ENCODE results near the gene ECE1. TPM values are rescaled to one million over a fixed set of nuclear protein-coding genes. Genes with fewer than 3 reads are reported as not detected.

The ECE1 gene
- total and polyA plus RNA-seq, 10 of the 15 experiments (the other 5 are each of a cell fraction or from before 2014, with no cell fraction given), result 0.97 to 81.0 (median 37.0) TPM

DNA sequence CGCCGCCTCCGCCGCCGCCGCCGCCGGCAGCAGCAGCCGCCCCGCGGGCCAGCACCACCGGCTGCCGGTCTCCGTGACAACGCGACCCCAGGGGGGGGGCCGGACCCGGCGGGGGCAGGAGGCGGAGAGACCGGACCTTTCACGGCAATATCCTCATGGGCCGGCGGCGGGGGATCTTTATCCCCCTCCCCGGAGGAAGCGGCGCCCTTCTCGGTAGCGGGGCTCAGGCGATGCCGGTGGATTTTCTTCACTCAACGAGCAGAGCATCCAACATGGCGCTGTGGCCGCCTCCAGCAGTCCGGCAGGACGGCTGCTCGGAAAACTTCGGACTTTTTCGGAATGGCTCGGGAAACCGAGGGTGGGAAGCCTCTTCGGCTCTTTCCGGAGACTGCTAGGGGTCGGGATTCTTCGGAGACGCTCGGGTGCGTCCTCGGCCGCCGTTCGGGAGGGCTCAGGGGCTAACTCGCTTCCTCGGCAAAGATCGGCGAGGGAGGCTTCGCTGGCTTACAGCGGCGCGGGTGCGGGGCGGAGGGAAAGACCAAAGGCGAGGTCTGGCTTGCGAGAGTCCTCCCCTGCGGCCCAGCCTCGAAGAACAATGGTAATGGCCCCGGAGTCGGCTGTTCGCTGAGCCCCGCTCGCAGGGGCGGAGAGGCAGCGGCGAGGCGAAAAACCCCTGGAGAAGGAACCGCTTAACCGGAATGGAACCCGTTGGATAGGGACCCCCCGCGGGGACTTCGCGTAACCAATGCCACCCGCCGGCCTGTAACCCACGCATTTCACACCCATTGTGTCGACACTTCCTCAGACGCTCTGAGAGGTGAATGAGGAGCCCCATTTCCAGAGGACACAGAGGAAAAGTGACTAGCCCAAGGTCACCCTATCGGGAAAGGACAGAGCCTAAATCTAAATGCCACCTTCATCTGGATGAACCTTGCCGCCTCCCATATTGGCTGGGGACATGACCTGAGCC is 113.4 kb downstream of the ECE1 start, which contains the start of gene EIF4G3 (continued):
- TF ChIP-seq E2F8 (IDR thresholded peaks at IDR 0.05; ENCODE audit: low read depth, partially characterized antibody) (no peak), MTA3 (IDR thresholded peaks at IDR 0.05; ENCODE audit: borderline replicate concordance, low read length) (no peak), ATF7 (IDR thresholded peaks at IDR 0.05; ENCODE audit: low read depth) (no peak), NFYB (IDR thresholded peaks at IDR 0.05; ENCODE audit: insufficient read depth, low read depth, low read length) (no peak), MAX (IDR thresholded peaks at IDR 0.05; ENCODE audit: low read depth, low read length) (no peak), ZNF384 (IDR thresholded peaks at IDR 0.05; ENCODE audit: borderline replicate concordance, low read depth, low read length) (no peak), FOS (IDR thresholded peaks at IDR 0.05; ENCODE audit: borderline replicate concordance, extremely low read depth, insufficient read length) (no peak), RUNX3 (IDR thresholded peaks at IDR 0.05; ENCODE audit: low read length) (peak; percentile 32; the same call in 1 of the 2 replicates), PML (IDR thresholded peaks at IDR 0.05; ENCODE audit: low read length) (peak; percentile 70; the same call in 1 of the 2 replicates), SP1 (IDR thresholded peaks at IDR 0.05; ENCODE audit: low read depth, low read length) (no peak), CREB1 (IDR thresholded peaks at IDR 0.05; ENCODE audit: low read depth) (no peak), CREM (IDR thresholded peaks at IDR 0.05; ENCODE audit: low read depth) (no peak), NR2F1 (conservative IDR thresholded peaks at IDR 0.05) (peak; percentile 64), SRF (IDR thresholded peaks at IDR 0.05; ENCODE audit: low read depth in 2 of 2, low read length in 2 of 2) (no peak), IKZF1 (conservative IDR thresholded peaks at IDR 0.05) (0 out of 2 replicates have a peak, but pooled peaks have one; percentile 38), MXI1 (IDR thresholded peaks at IDR 0.05; ENCODE audit: low read depth, low read length) (peak; percentile 76), STAT3 (IDR thresholded peaks at IDR 0.05; ENCODE audit: low read depth, low read length) (no peak), E2F4 (IDR thresholded peaks at IDR 0.05; ENCODE audit: low read depth, low read length) (no peak), FOXK2 (IDR thresholded peaks at IDR 0.05) (no peak), NR2C1 (IDR thresholded peaks at IDR 0.05) (0 out of 2 replicates have a peak, but pooled peaks have one; percentile 8), POLR2AphosphoS2 (IDR thresholded peaks at IDR 0.05; ENCODE audit: low read depth, low read length) (peak; percentile 70), SMARCA5 (IDR thresholded peaks at IDR 0.05) (no peak; the same call in 1 of the 2 replicates), TCF3 (IDR thresholded peaks at IDR 0.05; ENCODE audit: borderline replicate concordance, insufficient read depth, low read depth, low read length) (no peak), MYC (IDR thresholded peaks at IDR 0.05; ENCODE audit: insufficient read depth, insufficient read length, insufficient replicate concordance, low read length, severe bottlenecking) (peak; percentile 51)
- TF ChIP-seq, protein P1, sequence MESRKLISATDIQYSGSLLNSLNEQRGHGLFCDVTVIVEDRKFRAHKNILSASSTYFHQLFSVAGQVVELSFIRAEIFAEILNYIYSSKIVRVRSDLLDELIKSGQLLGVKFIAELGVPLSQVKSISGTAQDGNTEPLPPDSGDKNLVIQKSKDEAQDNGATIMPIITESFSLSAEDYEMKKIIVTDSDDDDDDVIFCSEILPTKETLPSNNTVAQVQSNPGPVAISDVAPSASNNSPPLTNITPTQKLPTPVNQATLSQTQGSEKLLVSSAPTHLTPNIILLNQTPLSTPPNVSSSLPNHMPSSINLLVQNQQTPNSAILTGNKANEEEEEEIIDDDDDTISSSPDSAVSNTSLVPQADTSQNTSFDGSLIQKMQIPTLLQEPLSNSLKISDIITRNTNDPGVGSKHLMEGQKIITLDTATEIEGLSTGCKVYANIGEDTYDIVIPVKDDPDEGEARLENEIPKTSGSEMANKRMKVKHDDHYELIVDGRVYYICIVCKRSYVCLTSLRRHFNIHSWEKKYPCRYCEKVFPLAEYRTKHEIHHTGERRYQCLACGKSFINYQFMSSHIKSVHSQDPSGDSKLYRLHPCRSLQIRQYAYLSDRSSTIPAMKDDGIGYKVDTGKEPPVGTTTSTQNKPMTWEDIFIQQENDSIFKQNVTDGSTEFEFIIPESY (IDR thresholded peaks at IDR 0.05), result no peak

Measured in GM12878 (cell line).